Omental fat pad (tissue), 4 donors: ENCODE data around the gene NAP1L1. TPM values are rescaled to one million over a fixed set of nuclear protein-coding genes. Genes with fewer than 3 reads are reported as not detected.

Source experiments
- ATAC-seq: fragments of 150-250 bp; one replicate; pipeline ENCODE4 v1.9.1; 2016; ENCODE audit warnings: mild to moderate bottlenecking, moderate library complexity; ENCODE audit not compliant: low FRiP score
- DNase-seq: peaks from one replicate; pipeline ENCODE4 v3.0.0-alpha.2; 2019; ENCODE audit warnings: low spot score
- total RNA-seq, 4 donors: library from RNA; depleted of rRNA; stranded (reverse); fragments of >200 nt; gene quantifications; one replicate each; pipeline ENCODE4 v1.1.0, GENCODE V29; 2016
- TF ChIP-seq, protein P1 (sequence below), 3 donors: fragments of 450-650 bp; IDR thresholded peaks; one replicate each; pipeline ENCODE4 v1.5.1; 2016 to 2017; ENCODE audit warnings: antibody characterized with exemption in 3 of 3, mild to moderate bottlenecking in 3 of 3, moderate library complexity in 2 of 3

Gene NAP1L1
- total RNA-seq, 4 donors from 2014 or later: 324 to 488 (median 373) TPM

DNA sequence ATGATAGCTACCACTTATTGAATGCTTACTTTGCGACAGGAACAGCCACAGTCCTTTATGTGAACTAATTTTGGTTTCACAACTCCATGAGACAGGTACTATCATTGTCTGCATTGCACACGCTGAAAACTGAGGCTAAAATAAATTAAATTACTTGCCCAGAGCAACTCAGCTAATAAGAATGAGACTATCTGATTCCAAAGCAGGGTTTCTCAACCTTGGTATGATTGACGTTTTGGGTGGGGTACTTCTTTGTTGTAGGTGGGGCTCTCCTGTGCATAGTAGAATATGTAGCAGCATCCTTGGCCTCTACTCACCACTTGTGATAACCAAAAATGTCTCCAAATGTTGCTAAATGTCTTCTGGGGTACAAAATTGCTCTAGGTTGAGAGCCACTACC lies 62.0 kb downstream of the NAP1L1 start:
- DNase-seq (no peak), ATAC-seq (no peak)
- TF ChIP-seq, protein P1, sequence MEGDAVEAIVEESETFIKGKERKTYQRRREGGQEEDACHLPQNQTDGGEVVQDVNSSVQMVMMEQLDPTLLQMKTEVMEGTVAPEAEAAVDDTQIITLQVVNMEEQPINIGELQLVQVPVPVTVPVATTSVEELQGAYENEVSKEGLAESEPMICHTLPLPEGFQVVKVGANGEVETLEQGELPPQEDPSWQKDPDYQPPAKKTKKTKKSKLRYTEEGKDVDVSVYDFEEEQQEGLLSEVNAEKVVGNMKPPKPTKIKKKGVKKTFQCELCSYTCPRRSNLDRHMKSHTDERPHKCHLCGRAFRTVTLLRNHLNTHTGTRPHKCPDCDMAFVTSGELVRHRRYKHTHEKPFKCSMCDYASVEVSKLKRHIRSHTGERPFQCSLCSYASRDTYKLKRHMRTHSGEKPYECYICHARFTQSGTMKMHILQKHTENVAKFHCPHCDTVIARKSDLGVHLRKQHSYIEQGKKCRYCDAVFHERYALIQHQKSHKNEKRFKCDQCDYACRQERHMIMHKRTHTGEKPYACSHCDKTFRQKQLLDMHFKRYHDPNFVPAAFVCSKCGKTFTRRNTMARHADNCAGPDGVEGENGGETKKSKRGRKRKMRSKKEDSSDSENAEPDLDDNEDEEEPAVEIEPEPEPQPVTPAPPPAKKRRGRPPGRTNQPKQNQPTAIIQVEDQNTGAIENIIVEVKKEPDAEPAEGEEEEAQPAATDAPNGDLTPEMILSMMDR (IDR thresholded peaks at IDR 0.05): no peak

DNA sequence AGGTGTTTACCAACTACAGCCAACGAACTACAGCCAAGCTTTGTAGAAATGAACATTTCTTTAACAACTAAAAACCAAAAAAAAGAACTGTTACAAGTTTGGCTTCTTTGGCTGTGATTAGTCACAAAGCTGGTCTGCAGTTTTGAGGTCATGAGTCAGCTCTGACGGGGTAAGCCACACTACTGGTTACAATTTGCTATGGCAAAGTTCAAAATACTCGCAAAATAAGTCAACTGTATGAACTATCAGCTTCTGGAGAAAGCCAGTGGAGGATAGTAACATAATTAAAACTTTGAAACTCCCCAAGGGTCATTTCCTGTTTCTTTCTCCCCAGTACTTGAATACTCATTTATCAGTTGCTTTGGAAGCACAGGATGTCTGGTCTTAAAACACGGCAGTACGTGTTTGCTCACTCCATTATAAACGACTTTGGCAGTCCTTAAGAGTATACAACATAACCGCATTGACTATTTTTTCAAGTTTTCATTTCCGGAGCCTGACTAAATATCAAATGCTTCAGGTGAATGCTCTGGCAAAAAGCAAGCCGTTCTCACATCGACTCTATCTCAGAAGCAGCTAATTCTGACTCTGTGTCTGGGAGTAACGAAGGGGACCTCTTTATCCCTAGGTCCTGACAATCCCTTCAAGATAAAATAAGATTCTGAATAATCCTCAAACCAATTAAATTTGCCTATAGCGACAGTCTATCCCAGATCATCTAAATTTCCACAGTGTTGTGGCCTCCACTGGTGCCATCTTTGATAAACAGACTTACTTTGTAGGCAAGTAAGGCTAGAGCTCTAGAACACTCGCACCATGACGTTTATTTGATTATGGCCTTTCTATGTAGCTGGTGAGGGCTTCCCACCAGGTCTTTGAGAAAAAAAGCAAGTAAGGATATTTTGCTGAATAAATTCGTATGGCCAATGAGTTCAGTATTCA lies 63.5 kb downstream of the NAP1L1 start:
- no peak for DNase-seq
- TF ChIP-seq, protein P1 (IDR thresholded peaks at IDR 0.05): no peak
- ATAC-seq: peak; percentile 63

DNA sequence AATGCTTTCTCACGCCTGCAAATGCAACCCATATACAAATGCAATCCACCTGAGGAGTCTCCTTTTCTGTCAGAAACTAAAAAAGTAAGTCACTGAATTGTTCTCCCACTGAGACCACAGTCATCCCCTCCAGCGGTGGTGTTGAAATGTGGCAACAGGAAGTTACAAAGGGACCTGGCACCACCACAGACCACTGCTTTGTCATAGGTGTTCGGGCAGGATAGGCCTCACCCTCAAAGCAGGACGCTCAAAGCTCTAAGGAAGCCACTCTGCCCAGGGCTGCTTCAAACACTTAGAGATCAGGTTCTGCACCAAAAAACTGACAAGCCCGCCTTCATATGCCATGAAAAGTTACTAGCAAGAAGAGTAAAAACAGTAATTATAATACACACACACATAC lies 64.2 kb downstream of the NAP1L1 start:
- TF ChIP-seq, protein P1 (IDR thresholded peaks at IDR 0.05): no peak
- ATAC-seq: peak; percentile 47
- no peak for DNase-seq

DNA sequence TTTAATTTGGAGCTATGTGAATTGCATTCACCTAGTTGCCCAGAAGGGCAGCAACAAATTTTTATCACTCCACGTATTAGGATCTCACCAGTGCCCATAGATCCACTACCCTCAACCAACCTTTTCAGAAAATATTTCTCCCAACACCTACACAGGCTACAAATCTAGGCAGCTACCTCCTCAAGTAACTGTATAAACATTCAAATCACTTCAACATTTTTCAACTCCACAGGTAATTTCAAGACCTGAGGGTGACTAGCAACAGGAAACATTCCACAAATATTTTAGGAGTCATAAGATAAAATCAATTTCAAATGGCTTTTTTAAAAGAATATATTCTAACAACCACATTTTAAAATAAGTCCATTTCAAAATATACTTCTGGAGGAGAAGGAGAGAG lies 65.8 kb downstream of the NAP1L1 start:
- TF ChIP-seq, protein P1 (IDR thresholded peaks at IDR 0.05): no peak
- ATAC-seq (no peak), DNase-seq (no peak)

DNA sequence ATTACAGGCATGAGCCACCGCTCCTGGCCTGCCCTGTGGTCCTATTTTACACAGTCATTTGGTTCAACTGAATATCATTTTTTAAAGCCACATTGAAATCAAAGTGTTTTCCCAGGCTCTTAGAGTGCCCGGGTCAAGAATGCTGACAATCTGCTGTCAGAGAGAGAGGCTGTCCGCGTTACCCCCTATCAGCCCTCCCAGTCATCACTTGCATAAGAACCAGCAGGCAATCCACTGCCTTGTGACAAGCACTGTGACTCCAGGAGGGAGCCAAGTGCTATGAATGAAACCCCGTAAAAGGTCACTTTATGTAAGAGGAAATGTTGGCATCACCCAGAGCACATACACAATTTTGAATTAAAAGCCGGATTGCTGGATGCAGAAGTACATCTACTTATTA lies 66.4 kb downstream of the NAP1L1 start:
- TF ChIP-seq, protein P1 (IDR thresholded peaks at IDR 0.05): no peak
- DNase-seq (no peak), ATAC-seq (no peak)

DNA sequence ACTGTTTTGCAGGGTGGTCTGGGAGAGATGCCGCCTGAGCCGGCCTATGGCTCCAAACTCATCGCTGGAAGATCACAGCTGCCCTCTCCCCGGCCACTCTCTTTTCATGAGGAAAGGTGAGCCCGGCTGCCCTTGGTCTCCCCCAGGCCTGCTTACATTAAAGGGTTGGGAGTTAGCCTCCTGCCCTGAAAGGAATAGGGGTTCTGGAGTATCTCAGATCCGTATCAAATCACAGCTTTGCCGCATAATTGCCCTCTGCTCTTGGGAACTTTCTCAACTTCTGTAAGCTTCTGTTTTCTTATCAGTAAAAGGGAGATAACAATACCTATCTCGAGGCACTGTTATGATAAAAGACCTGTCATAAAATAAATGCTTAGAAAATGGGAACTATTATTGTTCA lies 70.5 kb downstream of the NAP1L1 start:
- ATAC-seq (no peak), DNase-seq (no peak)
- TF ChIP-seq, protein P1 (IDR thresholded peaks at IDR 0.05): no peak

DNA sequence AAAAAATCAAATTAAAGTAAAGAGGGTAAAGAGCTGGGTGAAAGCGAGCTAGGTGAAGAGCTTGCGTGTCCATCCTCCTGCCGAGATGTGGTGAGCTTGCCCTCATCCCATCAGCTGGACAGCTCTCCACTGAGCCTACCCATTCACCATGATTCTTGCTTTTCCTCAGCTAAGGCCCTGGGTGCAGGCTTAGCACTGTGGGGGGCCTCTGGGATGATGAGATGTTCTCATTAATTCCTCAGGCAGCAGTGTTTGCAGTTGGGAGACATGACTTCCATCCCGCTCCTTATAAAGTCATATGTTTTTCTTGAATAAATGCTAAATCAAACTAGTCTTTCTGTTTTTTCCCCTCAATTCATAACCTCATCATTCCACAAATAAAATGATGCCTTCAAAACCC lies 70.9 kb downstream of the NAP1L1 start:
- ATAC-seq (no peak), DNase-seq (no peak)
- TF ChIP-seq, protein P1 (IDR thresholded peaks at IDR 0.05): no peak
